H1 (cell line): ENCODE data around the gene KIF2C. TPM values are rescaled to one million over a fixed set of nuclear protein-coding genes. Genes with fewer than 3 reads are reported as not detected.
A peak's percentile ranks its signal among the peaks of the same experiment; 100 is the strongest.

Experiments used
- ATF3 ChIP-seq: IDR thresholded peaks from 2 replicates; pipeline ENCODE4 v1.6.1; 2011; ENCODE audit warnings: low read depth, mild to moderate bottlenecking, low read length; ENCODE audit not compliant: insufficient read depth
- EGR1 ChIP-seq: IDR thresholded peaks from 2 replicates; pipeline ENCODE4 v1.6.1; 2011; ENCODE audit warnings: low read depth, low read length, borderline replicate concordance
- GABPA ChIP-seq: IDR thresholded peaks from 2 replicates; pipeline ENCODE4 v1.6.1; 2011; ENCODE audit warnings: mild to moderate bottlenecking, low read length, moderate library complexity, borderline replicate concordance; ENCODE audit not compliant: insufficient read depth
- MAFK ChIP-seq: IDR thresholded peaks from 2 replicates; pipeline ENCODE4 v1.6.1; 2012; ENCODE audit warnings: low read depth, mild to moderate bottlenecking, improper control_type of control experiment, low read length
- NRF1 ChIP-seq: IDR thresholded peaks from 2 replicates; pipeline ENCODE4 v1.6.1; 2011; ENCODE audit warnings: mild to moderate bottlenecking, low read depth, low read length, improper control_type of control experiment
- RBBP5 ChIP-seq: IDR thresholded peaks from 2 replicates; pipeline ENCODE4 v1.7.1; 2012; ENCODE audit warnings: low read depth, mild to moderate bottlenecking, inconsistent platforms, low read length, moderate library complexity, borderline replicate concordance
- RNF2 ChIP-seq: fragments of 200-900, 300-1000 bp; sonication (generic); IDR thresholded peaks from 2 replicates; pipeline ENCODE4 v1.7.1; 2016; ENCODE audit warnings: borderline replicate concordance, low read depth, mild to moderate bottlenecking, antibody characterized with exemption, low read length; ENCODE audit not compliant: poor library complexity, severe bottlenecking; ENCODE audit errors: missing control alignments
- SIN3A ChIP-seq, 2 experiments: IDR thresholded peaks in 1 of 2; conservative IDR thresholded peaks in 1 of 2; 2 replicates each; pipeline ENCODE4 v1.6.1; 2011 to 2012; ENCODE audit warnings: low read length in 2 of 2, improper control_type of control experiment in 1 of 2, low read depth in 1 of 2, mild to moderate bottlenecking in 1 of 2
- SP1 ChIP-seq: IDR thresholded peaks from 2 replicates; pipeline ENCODE4 v1.6.1; 2011; ENCODE audit warnings: low read depth, low read length
- SP4 ChIP-seq: IDR thresholded peaks from 2 replicates; pipeline ENCODE4 v1.6.1; 2012; ENCODE audit warnings: low read length, inconsistent platforms
- SUZ12 ChIP-seq: fragments of 200-600 bp; sonication (generic); IDR thresholded peaks from 2 replicates; pipeline ENCODE4 v1.6.1; 2012; ENCODE audit warnings: mild to moderate bottlenecking, inconsistent platforms, low read length, moderate library complexity, mixed read lengths
- TAF7 ChIP-seq: optimal IDR thresholded peaks from 2 replicates; pipeline ENCODE3; 2011; ENCODE audit warnings: low read depth, mild to moderate bottlenecking, inconsistent platforms, low read length, moderate library complexity, borderline replicate concordance
- polyA plus RNA-seq, 7 experiments: library from polyadenylated mRNA; depleted of rRNA in 3 of 7; stranded (reverse) in 5 of 7; unstranded in 2 of 7; fragments of >200 nt in 5 of 7; fragments of 200-250 nt in 2 of 7; gene quantifications; 1 replicate in 5 of 7; 2 replicates in 1 of 7; 4 replicates in 1 of 7; pipeline versions ENCODE4 v1.2.1 to v1.2.3, GENCODE V29; 2011 to 2013; ENCODE audit warnings: missing spikeins in 2 of 7, mixed read lengths in 2 of 7
- total RNA-seq: library from RNA; stranded (reverse); fragmentation: NEBNext Ultra II Directional; extraction: Animal tissue kit (Norgen Biotek cat#: 25700); gene quantifications from 2 replicates; pipeline ENCODE4 v1.2.1, GENCODE V29; 2021
- TF ChIP-seq, protein P1 (sequence below): IDR thresholded peaks from 2 replicates; pipeline ENCODE4 v1.6.1; 2011; ENCODE audit warnings: low read length, improper control_type of control experiment

The KIF2C gene
- total and polyA plus RNA-seq, 2 of the 8 experiments (the other 6 are each of a cell fraction or from before 2014, with no cell fraction given): 41.8 to 68.1 TPM

DNA sequence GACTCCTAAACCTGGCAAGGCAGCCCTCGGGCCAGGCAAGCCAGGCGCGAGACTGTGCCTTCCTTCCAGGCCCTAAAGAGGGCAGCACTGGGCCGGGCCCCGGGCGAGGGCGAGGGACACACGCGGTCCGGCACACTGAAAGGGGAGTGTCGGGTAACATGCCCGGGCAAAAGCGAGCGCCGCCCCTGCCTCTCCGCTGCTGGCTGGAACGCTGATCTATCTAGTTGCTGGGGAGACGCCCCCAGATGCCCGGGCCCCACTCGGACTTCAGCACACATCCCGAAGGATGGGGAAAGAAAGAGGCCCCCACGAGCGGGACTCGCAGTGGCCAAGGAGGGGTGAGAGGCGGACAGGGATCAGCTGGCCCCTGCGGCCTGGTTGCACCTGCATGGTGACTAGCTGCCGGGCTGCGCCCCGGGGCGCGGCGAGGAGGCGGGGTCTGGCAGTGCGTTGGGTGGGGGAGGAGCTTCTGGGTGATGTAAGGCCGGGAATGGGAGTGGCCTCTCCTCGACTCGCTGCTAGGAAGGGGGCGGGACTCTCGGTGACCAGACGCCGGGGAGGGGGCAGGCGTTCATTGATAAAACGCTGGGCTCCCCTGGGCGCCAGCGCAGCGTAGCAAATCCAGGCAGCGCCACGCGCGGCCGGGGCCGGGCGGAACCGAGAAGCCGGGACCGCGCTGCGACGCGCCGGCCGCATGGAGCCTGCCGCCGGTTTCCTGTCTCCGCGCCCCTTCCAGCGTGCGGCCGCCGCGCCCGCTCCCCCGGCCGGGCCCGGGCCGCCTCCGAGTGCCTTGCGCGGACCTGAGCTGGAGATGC is 60.3 kb downstream of the KIF2C start, which contains the start of gene PLK3 (continued):
- TF ChIP-seq ATF3 (no peak), SUZ12 (no peak), GABPA (0 out of 2 replicates have a peak, but pooled peaks have one; percentile 40), MAFK (no peak), NRF1 (no peak), RBBP5 (peak; percentile 45), SIN3A (conservative IDR thresholded peaks at IDR 0.05 in 1 of 2, IDR thresholded peaks at IDR 0.05 in 1 of 2; ENCODE audit: low read depth in 1 of 2, low read length in 2 of 2) (peak; percentile 38 to 89; a peak in 1 of 4 replicates), SP1 (no peak), EGR1 (no peak), TAF7 (peak; percentile 84), RNF2 (no peak), SP4 (peak; percentile 78; the same call in 1 of the 2 replicates)
- TF ChIP-seq, protein P1, sequence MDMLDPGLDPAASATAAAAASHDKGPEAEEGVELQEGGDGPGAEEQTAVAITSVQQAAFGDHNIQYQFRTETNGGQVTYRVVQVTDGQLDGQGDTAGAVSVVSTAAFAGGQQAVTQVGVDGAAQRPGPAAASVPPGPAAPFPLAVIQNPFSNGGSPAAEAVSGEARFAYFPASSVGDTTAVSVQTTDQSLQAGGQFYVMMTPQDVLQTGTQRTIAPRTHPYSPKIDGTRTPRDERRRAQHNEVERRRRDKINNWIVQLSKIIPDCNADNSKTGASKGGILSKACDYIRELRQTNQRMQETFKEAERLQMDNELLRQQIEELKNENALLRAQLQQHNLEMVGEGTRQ: no peak
- TF ChIP-seq, all 59 proteins: peak for 23
